H1 (cell line): Measurements from ENCODE around the gene NFIX. TPM values are rescaled to one million over a fixed set of nuclear protein-coding genes. Genes with fewer than 3 reads are reported as not detected.

Source experiments
- ASH2L ChIP-seq: fragments of 200-600, 300-600 bp; sonication (generic); IDR thresholded peaks from one replicate; pipeline ENCODE4 v1.7.1; 2017; ENCODE audit warnings: low read length
- EP300 ChIP-seq, 2 experiments: IDR thresholded peaks; 1 replicate in 1 of 2; 2 replicates in 1 of 2; pipeline ENCODE4 v1.6.1; 2011 to 2012; ENCODE audit warnings: low read depth in 2 of 2, low read length in 2 of 2, mild to moderate bottlenecking in 2 of 2, borderline replicate concordance in 1 of 2, inconsistent platforms in 1 of 2, moderate library complexity in 1 of 2
- GABPA ChIP-seq: IDR thresholded peaks from 2 replicates; pipeline ENCODE4 v1.6.1; 2011; ENCODE audit warnings: mild to moderate bottlenecking, low read length, moderate library complexity, borderline replicate concordance; ENCODE audit not compliant: insufficient read depth
- GTF2F1 ChIP-seq: IDR thresholded peaks from 2 replicates; pipeline ENCODE4 v1.6.1; 2012; ENCODE audit warnings: low read depth, low read length, improper control_type of control experiment, borderline replicate concordance
- SIN3A ChIP-seq, 2 experiments: IDR thresholded peaks in 1 of 2; conservative IDR thresholded peaks in 1 of 2; 2 replicates each; pipeline ENCODE4 v1.6.1; 2011 to 2012; ENCODE audit warnings: low read length in 2 of 2, improper control_type of control experiment in 1 of 2, low read depth in 1 of 2, mild to moderate bottlenecking in 1 of 2
- SIX5 ChIP-seq: IDR thresholded peaks from 2 replicates; pipeline ENCODE4 v1.6.1; 2011; ENCODE audit warnings: mild to moderate bottlenecking, low read depth, low read length
- TAF1 ChIP-seq: IDR thresholded peaks from 2 replicates; pipeline ENCODE4 v1.6.1; 2011; ENCODE audit warnings: mild to moderate bottlenecking, low read depth, low read length
- polyA plus RNA-seq, 7 experiments: library from polyadenylated mRNA; depleted of rRNA in 3 of 7; stranded (reverse) in 5 of 7; unstranded in 2 of 7; fragments of >200 nt in 5 of 7; fragments of 200-250 nt in 2 of 7; gene quantifications; 1 replicate in 5 of 7; 2 replicates in 1 of 7; 4 replicates in 1 of 7; pipeline versions ENCODE4 v1.2.1 to v1.2.3, GENCODE V29; 2011 to 2013; ENCODE audit warnings: missing spikeins in 2 of 7, mixed read lengths in 2 of 7
- total RNA-seq: library from RNA; stranded (reverse); fragmentation: NEBNext Ultra II Directional; extraction: Animal tissue kit (Norgen Biotek cat#: 25700); gene quantifications from 2 replicates; pipeline ENCODE4 v1.2.1, GENCODE V29; 2021

NFIX gene
- total and polyA plus RNA-seq, 2 of the 8 experiments (the other 6 are each of a cell fraction or from before 2014, with no cell fraction given) = 0.03 to 0.20 TPM

- TF ChIP-seq EP300 (IDR thresholded peaks at IDR 0.05; ENCODE audit: borderline replicate concordance in 1 of 2, low read depth in 2 of 2, low read length in 2 of 2) (no peak), SIN3A (conservative IDR thresholded peaks at IDR 0.05 in 1 of 2, IDR thresholded peaks at IDR 0.05 in 1 of 2; ENCODE audit: low read depth in 1 of 2, low read length in 2 of 2) (no peak), SIX5 (no peak), GTF2F1 (no peak), TAF1 (no peak), GABPA (no peak), ASH2L (no peak)
Measured at GRCh38 chr19:13102416-13102665, 107.1 kb downstream of the NFIX start (continued).
